Measurements from ENCODE around the gene AQR.
"Not testable (repeated sequence)": the region's sequence is repeated elsewhere in the genome, so short reads cannot be mapped to it uniquely, and the experiment has no call there.

The AQR gene

DNA sequence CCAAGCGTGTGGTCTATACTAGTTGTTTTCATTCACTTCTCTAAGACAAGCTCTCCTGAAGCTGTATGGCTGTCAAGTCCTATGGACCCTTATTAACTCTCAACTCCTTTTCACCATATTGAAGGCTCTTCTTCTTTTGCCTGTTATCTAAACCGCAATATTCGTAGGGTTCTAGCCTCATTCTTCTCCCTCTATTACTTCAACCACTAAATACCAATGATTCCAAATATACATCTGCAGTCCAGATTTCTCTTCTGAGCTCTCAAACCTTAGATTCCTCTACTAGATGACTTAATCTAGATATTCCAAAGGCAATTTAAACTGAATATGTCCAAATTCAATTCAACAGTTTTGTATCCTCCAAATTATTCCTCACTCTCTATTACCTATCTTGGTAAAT, 24.6 kb downstream of the AQR start:
- H2BK120ac ChIP-seq (ENCODE audit: low read depth, low read length): no peak overlapping the region
- no peak overlapping the region for H2BK15ac ChIP-seq (ENCODE audit: low read length)
- no peak overlapping the region for H2AK5ac ChIP-seq (ENCODE audit: low read depth, low read length)
- H3K18ac ChIP-seq (ENCODE audit: low read length): no peak overlapping the region
- no peaks in the 10 kb centered on the region for H3K9me3 ChIP-seq (replicated peaks in 1 of 2; ENCODE audit: control insufficient read depth in 2 of 2, insufficient read depth in 1 of 2, low read depth in 1 of 2, low read length in 2 of 2)
- no peak overlapping the region for H3K4me3 ChIP-seq (ENCODE audit: low read length in 2 of 2)
- H2AFZ ChIP-seq (ENCODE audit: low read length): no peak overlapping the region
- WGBS, 2 donors (ENCODE audit: extremely low coverage in 2 of 2, insufficient read length in 2 of 2, insufficient replicate concordance in 1 of 2): no CpG with 5 or more reads among the region's 3 CpGs
- H3K4ac ChIP-seq (ENCODE audit: low read length): no peak overlapping the region
- H3K4me2 ChIP-seq (ENCODE audit: insufficient read depth, low read length, poor library complexity, severe bottlenecking): no peak overlapping the region
- H3K36me3 ChIP-seq (replicated peaks in 1 of 2; ENCODE audit: control insufficient read depth in 2 of 2, insufficient read depth in 2 of 2, low read length in 2 of 2): peaks cover 0 to 72% of the 10 kb centered on the region in 2 donors
- H3K4me1 ChIP-seq (ENCODE audit: control insufficient read depth in 2 of 2, insufficient read depth in 1 of 2, low read depth in 1 of 2, low read length in 2 of 2): no peaks in the 10 kb centered on the region
- H3K9ac ChIP-seq (ENCODE audit: low read depth, low read length, poor library complexity): no peak overlapping the region
- no peak overlapping the region for H4K91ac ChIP-seq (ENCODE audit: low read depth, low read length, poor library complexity)
- no peak overlapping the region for H3K14ac ChIP-seq (ENCODE audit: low read length)
- no peaks in the 10 kb centered on the region for H3K27me3 ChIP-seq (ENCODE audit: control insufficient read depth in 3 of 3, insufficient read depth in 3 of 3, low read depth in 1 of 3, low read length in 3 of 3)
- no peak overlapping the region for H3K27ac ChIP-seq (replicated peaks; ENCODE audit: low read length)
- no peak overlapping the region for H2BK12ac ChIP-seq (ENCODE audit: low read length)
- H2BK5ac ChIP-seq (ENCODE audit: low read length): no peak overlapping the region
- DNase-seq (ENCODE audit: low spot score): no peak
- H4K8ac ChIP-seq (ENCODE audit: low read depth, low read length): no peak overlapping the region
- no peak overlapping the region for H3K23ac ChIP-seq (ENCODE audit: low read depth, low read length, poor library complexity)
- no peaks in the 10 kb centered on the region for H3K79me1 ChIP-seq (ENCODE audit: low read depth, low read length)

DNA sequence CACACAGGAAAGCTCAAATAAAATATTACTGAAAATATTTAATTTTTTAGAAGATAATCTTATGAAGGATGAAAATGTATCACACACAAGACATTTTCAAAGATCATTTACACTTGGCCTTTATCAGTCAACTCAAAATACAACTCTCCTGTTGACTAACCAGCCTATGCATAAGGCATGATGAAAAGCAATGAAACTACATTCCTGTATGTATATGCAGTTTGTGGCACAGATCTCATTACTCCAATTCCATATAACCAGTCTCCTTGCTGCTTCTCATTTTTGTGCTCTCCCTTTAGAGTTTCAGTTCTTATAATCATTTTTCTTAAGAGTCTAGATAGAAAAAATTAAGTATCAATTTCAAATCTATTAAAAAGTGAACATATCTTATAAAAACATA, 25.8 kb downstream of the AQR start:
- no peaks in the 10 kb centered on the region for H3K27me3 ChIP-seq (ENCODE audit: control insufficient read depth in 3 of 3, insufficient read depth in 3 of 3, low read depth in 1 of 3, low read length in 3 of 3)
- no peaks in the 10 kb centered on the region for H3K79me1 ChIP-seq (ENCODE audit: low read depth, low read length)
- no peak overlapping the region for H2BK15ac ChIP-seq (ENCODE audit: low read length)
- no peaks in the 10 kb centered on the region for H3K9me3 ChIP-seq (replicated peaks in 1 of 2; ENCODE audit: control insufficient read depth in 2 of 2, insufficient read depth in 1 of 2, low read depth in 1 of 2, low read length in 2 of 2)
- no peak overlapping the region for H3K9ac ChIP-seq (ENCODE audit: low read depth, low read length, poor library complexity)
- no peak overlapping the region for H3K18ac ChIP-seq (ENCODE audit: low read length)
- H4K91ac ChIP-seq (ENCODE audit: low read depth, low read length, poor library complexity): no peak overlapping the region
- no peak overlapping the region for H3K4me2 ChIP-seq (ENCODE audit: insufficient read depth, low read length, poor library complexity, severe bottlenecking)
- no peak overlapping the region for H3K14ac ChIP-seq (ENCODE audit: low read length)
- no peak overlapping the region for H3K27ac ChIP-seq (replicated peaks; ENCODE audit: low read length)
- H3K4ac ChIP-seq (ENCODE audit: low read length): no peak overlapping the region
- H2AK5ac ChIP-seq (ENCODE audit: low read depth, low read length): no peak overlapping the region
- H2BK5ac ChIP-seq (ENCODE audit: low read length): no peak overlapping the region
- no peaks in the 10 kb centered on the region for H3K4me1 ChIP-seq (ENCODE audit: control insufficient read depth in 2 of 2, insufficient read depth in 1 of 2, low read depth in 1 of 2, low read length in 2 of 2)
- no peak for DNase-seq (ENCODE audit: low spot score)
- no peak overlapping the region for H3K4me3 ChIP-seq (ENCODE audit: low read length in 2 of 2)
- H3K36me3 ChIP-seq (replicated peaks in 1 of 2; ENCODE audit: control insufficient read depth in 2 of 2, insufficient read depth in 2 of 2, low read length in 2 of 2): peaks cover 0 to 84% of the 10 kb centered on the region in 2 donors
- H2BK12ac ChIP-seq (ENCODE audit: low read length): no peak overlapping the region
- no peak overlapping the region for H2BK120ac ChIP-seq (ENCODE audit: low read depth, low read length)
- no peak overlapping the region for H2AFZ ChIP-seq (ENCODE audit: low read length)
- no peak overlapping the region for H4K8ac ChIP-seq (ENCODE audit: low read depth, low read length)
- H3K23ac ChIP-seq (ENCODE audit: low read depth, low read length, poor library complexity): no peak overlapping the region

GRCh38 chr15:34943264-34943663, 26.3 kb downstream of the AQR start:
- not testable (repeated sequence) for H2AK5ac ChIP-seq (ENCODE audit: low read depth, low read length); H2BK12ac ChIP-seq (ENCODE audit: low read length); H2BK15ac ChIP-seq (ENCODE audit: low read length); H3K27me3 ChIP-seq (ENCODE audit: control insufficient read depth in 3 of 3, insufficient read depth in 3 of 3, low read depth in 1 of 3, low read length in 3 of 3); H3K9ac ChIP-seq (ENCODE audit: low read depth, low read length, poor library complexity); H3K79me1 ChIP-seq (ENCODE audit: low read depth, low read length); H2BK5ac ChIP-seq (ENCODE audit: low read length); H4K8ac ChIP-seq (ENCODE audit: low read depth, low read length); H3K18ac ChIP-seq (ENCODE audit: low read length); H3K4me3 ChIP-seq (ENCODE audit: low read length in 2 of 2); H3K23ac ChIP-seq (ENCODE audit: low read depth, low read length, poor library complexity); H4K91ac ChIP-seq (ENCODE audit: low read depth, low read length, poor library complexity); H3K9me3 ChIP-seq (replicated peaks in 1 of 2; ENCODE audit: control insufficient read depth in 2 of 2, insufficient read depth in 1 of 2, low read depth in 1 of 2, low read length in 2 of 2); H3K4me2 ChIP-seq (ENCODE audit: insufficient read depth, low read length, poor library complexity, severe bottlenecking); H3K4ac ChIP-seq (ENCODE audit: low read length); H2AFZ ChIP-seq (ENCODE audit: low read length); H3K27ac ChIP-seq (replicated peaks; ENCODE audit: low read length); H2BK120ac ChIP-seq (ENCODE audit: low read depth, low read length); DNase-seq (ENCODE audit: low spot score); H3K14ac ChIP-seq (ENCODE audit: low read length); H3K4me1 ChIP-seq (ENCODE audit: control insufficient read depth in 2 of 2, insufficient read depth in 1 of 2, low read depth in 1 of 2, low read length in 2 of 2)
- peaks cover 0 to 86% of the 10 kb centered on the region in 2 donors for H3K36me3 ChIP-seq (replicated peaks in 1 of 2; ENCODE audit: control insufficient read depth in 2 of 2, insufficient read depth in 2 of 2, low read length in 2 of 2)

DNA sequence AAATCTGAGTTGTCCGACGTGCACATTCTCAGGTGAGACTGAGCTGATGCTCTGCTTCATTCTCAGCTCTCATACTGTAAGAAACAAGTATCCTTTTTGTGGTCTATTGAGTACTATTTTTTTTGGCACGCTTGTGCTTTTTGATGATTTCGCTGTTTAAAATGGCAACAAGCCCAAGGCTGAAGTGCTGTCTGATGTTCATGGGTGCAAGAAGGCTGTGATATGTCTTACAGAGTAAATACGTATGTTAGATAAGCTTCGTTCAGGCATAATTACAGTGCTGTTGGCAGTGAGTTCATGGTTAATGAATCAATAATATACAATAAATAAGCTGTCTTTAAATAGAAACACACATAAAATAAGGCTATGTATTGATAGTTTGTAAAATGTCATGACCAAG, 27.2 kb downstream of the AQR start:
- Histone ChIP-seq H3K27ac (replicated peaks; ENCODE audit: low read length) (no peak overlapping the region), H2BK5ac (ENCODE audit: low read length) (no peak overlapping the region), H3K4me2 (ENCODE audit: insufficient read depth, low read length, poor library complexity, severe bottlenecking) (no peak overlapping the region), H3K79me1 (ENCODE audit: low read depth, low read length) (no peaks in the 10 kb centered on the region), H3K9me3 (replicated peaks in 1 of 2; ENCODE audit: control insufficient read depth in 2 of 2, insufficient read depth in 1 of 2, low read depth in 1 of 2, low read length in 2 of 2) (no peaks in the 10 kb centered on the region), H4K91ac (ENCODE audit: low read depth, low read length, poor library complexity) (no peak overlapping the region), H3K4ac (ENCODE audit: low read length) (no peak overlapping the region), H3K27me3 (ENCODE audit: control insufficient read depth in 3 of 3, insufficient read depth in 3 of 3, low read depth in 1 of 3, low read length in 3 of 3) (no peaks in the 10 kb centered on the region), H3K4me1 (ENCODE audit: control insufficient read depth in 2 of 2, insufficient read depth in 1 of 2, low read depth in 1 of 2, low read length in 2 of 2) (no peaks in the 10 kb centered on the region), H2BK12ac (ENCODE audit: low read length) (no peak overlapping the region), H3K4me3 (ENCODE audit: low read length in 2 of 2) (no peak overlapping the region), H2AK5ac (ENCODE audit: low read depth, low read length) (no peak overlapping the region), H2BK120ac (ENCODE audit: low read depth, low read length) (no peak overlapping the region), H3K18ac (ENCODE audit: low read length) (no peak overlapping the region), H3K23ac (ENCODE audit: low read depth, low read length, poor library complexity) (no peak overlapping the region), H2AFZ (ENCODE audit: low read length) (no peak overlapping the region), H3K9ac (ENCODE audit: low read depth, low read length, poor library complexity) (no peak overlapping the region), H3K14ac (ENCODE audit: low read length) (no peak overlapping the region), H2BK15ac (ENCODE audit: low read length) (no peak overlapping the region), H4K8ac (ENCODE audit: low read depth, low read length) (no peak overlapping the region), H3K36me3 (replicated peaks in 1 of 2; ENCODE audit: control insufficient read depth in 2 of 2, insufficient read depth in 2 of 2, low read length in 2 of 2) (peaks cover 0 to 84% of the 10 kb centered on the region in 2 donors)
- no CpG with 5 or more reads among the region's 6 CpGs for WGBS, 2 donors (ENCODE audit: extremely low coverage in 2 of 2, insufficient read length in 2 of 2, insufficient replicate concordance in 1 of 2)
- DNase-seq (ENCODE audit: low spot score): no peak

All from neuronal stem cell (in vitro differentiated cells).